Astrocyte of the cerebellum (primary cell): ENCODE results near the gene C9orf152.

Source experiments
- DNase-seq: peaks from one replicate; pipeline ENCODE4 v3.0.0-alpha.2; 2011; ENCODE audit warnings: low read depth
- H3K4me3 ChIP-seq: 2 replicates; pipeline ENCODE4 v1.5.1; 2011; ENCODE audit warnings: mild to moderate bottlenecking, low read depth, low read length, moderate library complexity
- in situ Hi-C: cut with HindIII; loops from 2 replicates; pipeline ENCODE4 v1.10.0; 2017; ENCODE audit warnings: low sequenced_read_pairs
- TF ChIP-seq, protein P1 (sequence below): IDR thresholded peaks from 2 replicates; pipeline ENCODE4 v1.5.1; 2012; ENCODE audit warnings: low read length, low read depth, moderate library complexity, mild to moderate bottlenecking; ENCODE audit errors: missing control alignments

Gene C9orf152

DNA sequence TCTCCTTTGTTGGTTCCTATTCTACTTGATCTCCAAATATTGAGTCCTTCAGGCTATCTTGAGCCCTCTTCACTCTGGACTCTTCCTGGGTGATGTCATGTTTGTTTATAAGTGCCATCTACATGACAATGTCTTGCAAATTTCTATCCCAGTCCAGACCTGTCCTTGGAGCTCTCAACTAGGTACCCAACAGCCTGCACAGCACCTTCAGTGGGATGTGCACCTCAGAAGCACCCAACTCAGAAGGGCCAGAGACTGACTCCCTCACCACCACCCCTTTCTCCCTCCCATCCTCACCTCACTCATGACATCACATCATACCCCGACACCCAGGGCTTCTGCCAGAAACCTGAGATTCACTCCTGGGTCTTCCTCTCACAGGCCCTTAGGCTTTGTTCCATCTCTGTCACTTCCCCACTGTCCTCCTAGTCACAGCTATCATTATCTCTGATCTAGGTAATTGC is 33.9 kb upstream of the C9orf152 start:
- DNase-seq: no peak
- in situ Hi-C loops: no loop called here
- H3K4me3 ChIP-seq: no peak overlapping the region
- TF ChIP-seq, protein P1, sequence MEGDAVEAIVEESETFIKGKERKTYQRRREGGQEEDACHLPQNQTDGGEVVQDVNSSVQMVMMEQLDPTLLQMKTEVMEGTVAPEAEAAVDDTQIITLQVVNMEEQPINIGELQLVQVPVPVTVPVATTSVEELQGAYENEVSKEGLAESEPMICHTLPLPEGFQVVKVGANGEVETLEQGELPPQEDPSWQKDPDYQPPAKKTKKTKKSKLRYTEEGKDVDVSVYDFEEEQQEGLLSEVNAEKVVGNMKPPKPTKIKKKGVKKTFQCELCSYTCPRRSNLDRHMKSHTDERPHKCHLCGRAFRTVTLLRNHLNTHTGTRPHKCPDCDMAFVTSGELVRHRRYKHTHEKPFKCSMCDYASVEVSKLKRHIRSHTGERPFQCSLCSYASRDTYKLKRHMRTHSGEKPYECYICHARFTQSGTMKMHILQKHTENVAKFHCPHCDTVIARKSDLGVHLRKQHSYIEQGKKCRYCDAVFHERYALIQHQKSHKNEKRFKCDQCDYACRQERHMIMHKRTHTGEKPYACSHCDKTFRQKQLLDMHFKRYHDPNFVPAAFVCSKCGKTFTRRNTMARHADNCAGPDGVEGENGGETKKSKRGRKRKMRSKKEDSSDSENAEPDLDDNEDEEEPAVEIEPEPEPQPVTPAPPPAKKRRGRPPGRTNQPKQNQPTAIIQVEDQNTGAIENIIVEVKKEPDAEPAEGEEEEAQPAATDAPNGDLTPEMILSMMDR: no peak

DNA sequence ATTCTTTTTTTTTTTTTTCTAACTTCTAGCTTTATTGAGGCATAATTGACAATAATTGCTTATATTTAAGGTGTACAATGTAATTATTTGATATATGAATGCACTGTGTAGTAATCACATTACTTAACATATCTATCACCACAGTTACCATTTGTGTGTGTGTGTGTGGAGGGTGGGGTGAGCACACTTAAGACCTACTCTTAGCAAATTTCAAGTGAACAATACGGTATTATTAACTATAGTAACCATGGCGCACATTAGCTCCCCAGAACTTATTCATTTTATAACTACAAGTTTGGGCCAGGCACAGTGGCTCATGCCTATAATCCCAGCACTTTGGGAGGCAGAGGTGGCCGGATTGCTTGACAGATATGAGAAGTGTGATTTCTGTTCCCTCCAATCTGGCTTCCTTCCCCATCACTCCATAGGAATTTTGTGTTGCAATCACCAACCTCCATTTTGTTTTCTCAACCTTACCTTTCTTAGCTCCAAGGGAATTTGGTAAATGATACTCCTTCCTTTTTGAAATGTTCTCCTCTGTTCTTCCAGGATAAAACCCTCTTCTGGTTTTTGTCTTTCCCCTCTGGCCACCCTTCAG is 33.4 kb upstream of the C9orf152 start:
- TF ChIP-seq, protein P1: no peak
- in situ Hi-C loops: no loop called here
- DNase-seq: no peak
- no peak overlapping the region for H3K4me3 ChIP-seq

DNA sequence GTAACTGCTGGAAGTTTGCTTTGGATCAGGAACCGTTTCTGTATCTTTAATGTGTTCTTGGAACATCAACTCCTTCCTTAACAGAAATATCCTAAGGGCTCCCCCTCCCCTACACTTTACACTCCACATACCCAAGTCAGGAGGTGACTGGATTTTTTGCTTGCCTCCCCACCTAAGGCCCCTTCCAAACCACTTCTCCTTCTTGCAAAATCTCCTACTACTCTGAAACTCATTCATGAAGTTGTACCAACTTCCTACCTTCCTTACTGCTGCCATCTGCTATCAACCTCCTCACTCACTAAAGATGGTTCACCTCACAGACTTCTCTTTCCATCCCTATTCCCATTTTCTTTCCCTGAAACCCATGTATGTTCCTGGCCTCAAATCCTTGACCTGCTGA is 32.2 kb upstream of the C9orf152 start:
- in situ Hi-C loops: no loop called here
- no peak overlapping the region for H3K4me3 ChIP-seq
- TF ChIP-seq, protein P1: no peak
- no peak for DNase-seq

DNA sequence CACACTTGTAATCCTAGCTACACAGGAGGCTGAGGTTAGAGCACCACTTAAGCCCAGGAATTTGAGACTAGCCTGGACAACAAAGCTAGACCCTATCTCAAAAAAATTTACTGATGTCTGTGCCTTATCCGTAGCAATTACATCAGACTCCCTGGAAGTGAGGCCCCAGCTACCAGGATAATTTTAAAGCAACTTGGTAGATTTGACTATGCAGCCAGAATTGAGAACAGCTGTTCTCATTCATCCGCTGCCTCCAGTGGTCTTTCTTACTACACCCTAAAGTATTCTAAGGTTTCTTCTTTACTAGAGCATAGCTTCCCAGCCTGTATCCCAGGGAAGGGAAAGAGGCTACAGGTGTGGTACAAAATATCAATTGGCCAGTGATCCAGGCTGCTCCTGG is 20.4 kb upstream of the C9orf152 start:
- TF ChIP-seq, protein P1: no peak
- no peak for DNase-seq
- in situ Hi-C loops: no loop called here
- H3K4me3 ChIP-seq: no peak overlapping the region

DNA sequence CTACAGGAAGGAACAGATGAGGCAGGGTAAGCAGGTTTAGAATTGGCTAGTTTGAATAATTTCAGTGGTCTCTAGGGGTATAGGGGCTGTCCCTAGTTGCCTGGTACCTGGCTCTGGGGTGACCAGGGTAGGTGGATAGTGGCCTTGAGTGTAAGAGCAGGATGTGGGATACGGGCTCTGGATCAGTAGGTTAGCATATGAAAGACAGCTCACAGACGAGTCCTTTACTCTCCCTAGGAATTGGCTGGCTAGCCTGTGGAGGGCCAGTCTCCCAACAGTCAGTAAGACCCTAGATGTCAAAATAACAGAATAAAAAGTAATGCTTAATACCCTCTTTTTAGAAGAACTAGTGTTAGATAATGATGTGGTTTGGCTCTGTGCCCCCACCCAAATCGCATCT is 16.6 kb upstream of the C9orf152 start:
- H3K4me3 ChIP-seq: no peak overlapping the region
- no peak for DNase-seq
- in situ Hi-C loops: no loop called here
- TF ChIP-seq, protein P1: no peak

DNA sequence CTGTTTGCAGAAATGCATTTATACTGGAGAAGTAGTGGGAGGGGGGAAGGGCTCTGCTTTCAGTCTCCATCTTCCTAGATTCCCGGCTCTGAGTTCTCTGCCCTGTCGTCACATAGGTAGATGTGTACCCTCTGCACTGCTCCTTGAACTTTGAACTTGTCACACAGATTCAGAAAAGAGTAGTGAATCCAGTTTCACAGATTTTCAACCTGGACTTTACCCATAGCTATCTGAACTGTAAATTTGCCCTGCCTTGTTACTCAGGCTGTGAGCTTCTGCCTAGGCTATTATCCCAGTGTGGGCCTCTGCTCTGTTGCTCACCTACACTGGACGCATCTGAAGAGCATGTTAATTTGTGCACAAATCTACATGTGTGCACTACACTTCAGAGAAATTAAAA is 12.8 kb upstream of the C9orf152 start:
- no peak for DNase-seq
- no peak overlapping the region for H3K4me3 ChIP-seq
- TF ChIP-seq, protein P1: no peak
- in situ Hi-C loops: no loop called here
